ENCODE results near the gene LPP. TPM values are rescaled to one million over a fixed set of nuclear protein-coding genes. Genes with fewer than 3 reads are reported as not detected.
A peak's percentile ranks its signal among the peaks of the same experiment; 100 is the strongest.

The LPP gene
- total RNA-seq, 1 donor from 2014 or later = 97.4 TPM

- H3K9me3 ChIP-seq (replicated peaks) = no peaks in the 10 kb centered on the region
- intact Hi-C loops (cut with micrococcal nuclease) = no loop called here
- DNase-seq = no peak
- peaks cover 85% of the 10 kb centered on the region for H3K4me1 ChIP-seq
- TF ChIP-seq, protein P1, sequence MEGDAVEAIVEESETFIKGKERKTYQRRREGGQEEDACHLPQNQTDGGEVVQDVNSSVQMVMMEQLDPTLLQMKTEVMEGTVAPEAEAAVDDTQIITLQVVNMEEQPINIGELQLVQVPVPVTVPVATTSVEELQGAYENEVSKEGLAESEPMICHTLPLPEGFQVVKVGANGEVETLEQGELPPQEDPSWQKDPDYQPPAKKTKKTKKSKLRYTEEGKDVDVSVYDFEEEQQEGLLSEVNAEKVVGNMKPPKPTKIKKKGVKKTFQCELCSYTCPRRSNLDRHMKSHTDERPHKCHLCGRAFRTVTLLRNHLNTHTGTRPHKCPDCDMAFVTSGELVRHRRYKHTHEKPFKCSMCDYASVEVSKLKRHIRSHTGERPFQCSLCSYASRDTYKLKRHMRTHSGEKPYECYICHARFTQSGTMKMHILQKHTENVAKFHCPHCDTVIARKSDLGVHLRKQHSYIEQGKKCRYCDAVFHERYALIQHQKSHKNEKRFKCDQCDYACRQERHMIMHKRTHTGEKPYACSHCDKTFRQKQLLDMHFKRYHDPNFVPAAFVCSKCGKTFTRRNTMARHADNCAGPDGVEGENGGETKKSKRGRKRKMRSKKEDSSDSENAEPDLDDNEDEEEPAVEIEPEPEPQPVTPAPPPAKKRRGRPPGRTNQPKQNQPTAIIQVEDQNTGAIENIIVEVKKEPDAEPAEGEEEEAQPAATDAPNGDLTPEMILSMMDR (IDR thresholded peaks at IDR 0.05; ENCODE audit: borderline replicate concordance) = no peak
- H3K27me3 ChIP-seq (ENCODE audit: low read depth) = no peaks in the 10 kb centered on the region
- peak overlapping the region; percentile 85 for H3K27ac ChIP-seq (replicated peaks)
- no peak overlapping the region for H3K4me3 ChIP-seq
- H3K36me3 ChIP-seq = no peaks in the 10 kb centered on the region
These were observed 86.4 kb downstream of the LPP start for GRCh38 chr3:188240189-188240981.

- intact Hi-C loops (cut with micrococcal nuclease) = no loop called here
- no peaks in the 10 kb centered on the region for H3K27me3 ChIP-seq (ENCODE audit: low read depth)
- peaks cover 86% of the 10 kb centered on the region for H3K4me1 ChIP-seq
- peak; percentile 36 for DNase-seq
- H3K36me3 ChIP-seq = no peaks in the 10 kb centered on the region
- H3K27ac ChIP-seq (replicated peaks) = peak overlapping the region; percentile 85
- H3K4me3 ChIP-seq = peak overlapping the region; percentile 15
- no peaks in the 10 kb centered on the region for H3K9me3 ChIP-seq (replicated peaks)
- TF ChIP-seq, protein P1 (IDR thresholded peaks at IDR 0.05; ENCODE audit: borderline replicate concordance) = no peak
These were observed 87.1 kb downstream of the LPP start for GRCh38 chr3:188241072-188241471.

DNA sequence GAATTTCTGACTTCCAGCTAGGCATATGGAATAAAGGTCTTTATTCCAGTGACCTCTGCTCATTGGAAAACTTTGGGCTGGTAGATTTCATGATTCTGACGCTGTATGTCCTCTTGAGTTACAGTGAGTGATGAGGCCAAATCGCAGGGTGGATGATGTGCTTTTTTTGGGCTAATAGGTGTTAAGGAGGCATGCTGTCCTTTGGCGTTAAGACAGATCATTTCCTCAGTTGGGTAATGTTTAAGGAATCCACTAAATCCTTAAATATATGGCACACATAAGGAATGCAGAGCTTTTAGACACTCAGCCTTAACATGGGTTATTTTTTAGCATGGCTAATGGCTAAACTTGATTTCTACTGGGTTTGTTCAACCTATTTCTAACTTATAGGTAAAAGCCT, 87.9 kb downstream of the LPP start:
- Histone ChIP-seq H3K4me3 (no peak overlapping the region), H3K36me3 (no peaks in the 10 kb centered on the region), H3K4me1 (peaks cover 87% of the 10 kb centered on the region), H3K27ac (replicated peaks) (peak overlapping the region; percentile 85), H3K27me3 (ENCODE audit: low read depth) (no peaks in the 10 kb centered on the region), H3K9me3 (replicated peaks) (no peaks in the 10 kb centered on the region)
- intact Hi-C loops (cut with micrococcal nuclease) = no loop called here
- no peak for DNase-seq
- TF ChIP-seq, protein P1 (IDR thresholded peaks at IDR 0.05; ENCODE audit: borderline replicate concordance) = no peak

DNA sequence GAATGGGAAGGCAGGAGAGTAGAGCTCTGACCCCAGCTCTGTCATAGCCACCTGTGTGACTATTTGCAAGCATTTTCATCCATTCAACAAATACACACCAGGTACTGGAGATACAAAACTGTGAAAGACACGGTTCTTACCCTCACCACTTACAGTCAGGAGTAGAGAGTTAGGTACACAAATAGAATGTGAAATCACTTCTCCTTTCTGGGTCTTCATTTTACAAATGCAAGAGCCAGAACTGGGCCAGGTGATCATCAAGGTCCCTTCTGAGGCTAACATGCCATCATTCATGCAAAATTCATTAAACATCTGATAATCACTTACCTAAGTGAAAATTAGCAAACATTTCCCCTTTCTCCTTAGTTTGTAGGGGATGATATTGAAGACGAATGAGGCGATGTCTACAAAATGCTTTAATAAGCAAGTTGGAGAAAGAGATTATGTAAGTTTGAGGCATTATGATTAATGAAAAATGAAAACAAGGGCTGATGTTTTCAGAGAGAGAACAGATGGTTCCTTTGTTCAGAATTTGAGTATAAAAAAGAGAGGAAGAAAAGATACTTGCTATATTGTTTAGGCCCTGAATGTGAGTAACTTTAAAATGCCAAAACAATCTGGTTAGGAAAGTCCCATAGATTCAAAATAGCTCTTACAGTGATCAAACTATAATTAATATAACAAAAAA, 88.6 kb downstream of the LPP start:
- Histone ChIP-seq H3K4me1 (peaks cover 87% of the 10 kb centered on the region), H3K27ac (replicated peaks) (peak overlapping the region; percentile 85), H3K36me3 (no peaks in the 10 kb centered on the region), H3K9me3 (replicated peaks) (no peaks in the 10 kb centered on the region), H3K4me3 (no peak overlapping the region), H3K27me3 (ENCODE audit: low read depth) (no peaks in the 10 kb centered on the region)
- TF ChIP-seq, protein P1 (IDR thresholded peaks at IDR 0.05; ENCODE audit: borderline replicate concordance) = no peak
- intact Hi-C loops (cut with micrococcal nuclease) = no loop called here
- DNase-seq = no peak

DNA sequence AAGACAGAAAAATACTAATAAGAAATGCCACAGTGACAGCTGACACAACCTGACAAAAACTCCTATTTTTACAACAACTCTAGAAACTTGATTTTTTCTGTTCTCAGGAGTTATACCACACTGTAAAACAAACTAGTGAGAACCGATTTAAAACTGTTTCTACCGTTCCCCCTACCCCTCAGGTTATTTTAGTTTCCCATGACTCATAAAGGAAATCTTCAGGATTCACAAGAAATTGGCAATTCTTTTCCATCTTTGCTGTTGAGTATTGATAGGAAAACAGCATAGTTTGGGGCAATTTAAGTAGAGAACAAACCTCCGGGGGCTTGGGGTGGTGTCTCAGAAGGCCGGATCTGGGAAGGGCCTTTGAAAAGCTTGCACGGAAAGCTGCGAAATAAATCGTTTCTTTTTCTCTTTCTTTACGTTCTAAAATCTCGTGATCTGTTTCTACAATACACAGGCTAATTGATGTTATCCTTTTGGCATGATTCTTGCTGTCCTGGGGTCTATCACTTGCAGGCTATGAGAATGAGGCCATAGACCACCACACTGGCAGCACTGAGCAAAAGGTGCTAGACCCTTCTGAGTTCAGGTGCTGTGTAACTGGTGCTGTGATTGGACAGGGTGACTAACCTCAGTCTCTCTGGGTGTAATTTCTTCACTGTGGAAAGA, 89.3 kb downstream of the LPP start:
- H3K9me3 ChIP-seq (replicated peaks) = no peaks in the 10 kb centered on the region
- DNase-seq = no peak
- TF ChIP-seq, protein P1 (IDR thresholded peaks at IDR 0.05; ENCODE audit: borderline replicate concordance) = no peak
- H3K27ac ChIP-seq (replicated peaks) = peak overlapping the region; percentile 85
- H3K27me3 ChIP-seq (ENCODE audit: low read depth) = no peaks in the 10 kb centered on the region
- no peak overlapping the region for H3K4me3 ChIP-seq
- H3K4me1 ChIP-seq = peaks cover 89% of the 10 kb centered on the region
- intact Hi-C loops (cut with micrococcal nuclease) = no loop called here
- H3K36me3 ChIP-seq = no peaks in the 10 kb centered on the region
